Esophagus squamous epithelium (tissue), 5 donors: ENCODE measurements around the gene CRYAB. TPM values are rescaled to one million over a fixed set of nuclear protein-coding genes. Genes with fewer than 3 reads are reported as not detected.

Experiments used
- DNase-seq: peaks from one replicate; lab custom pipeline; 2025; lab: John Stamatoyannopoulos, UW
- H3K27ac ChIP-seq, 4 donors: fragments of 200-600 bp; sonication (generic); one replicate each; pipeline ENCODE4 v1.5.1; 2016 to 2019; ENCODE audit warnings: mild to moderate bottlenecking in 1 of 4
- H3K27me3 ChIP-seq, 4 donors: fragments of 200-600 bp; sonication (generic); 1 replicate in 3 of 4; 2 replicates in 1 of 4; pipeline versions ENCODE4 v1.5.1 to v1.6.0; 2017 to 2021; ENCODE audit warnings: antibody characterized with exemption in 1 of 4
- H3K36me3 ChIP-seq, 3 donors: fragments of 200-600 bp; sonication (generic); one replicate each; pipeline ENCODE4 v1.5.1; 2016 to 2019
- H3K4me1 ChIP-seq, 3 donors: fragments of 200-600 bp; sonication (generic); one replicate each; pipeline ENCODE4 v1.5.1; 2017 to 2019
- H3K4me3 ChIP-seq, 4 donors: fragments of 200-600 bp; sonication (generic); 1 replicate in 3 of 4; 2 replicates in 1 of 4; pipeline ENCODE4 v1.5.1; 2016 to 2019; ENCODE audit warnings: mild to moderate bottlenecking in 2 of 4, moderate library complexity in 1 of 4
- H3K9me3 ChIP-seq, 3 donors: fragments of 200-600 bp; sonication (generic); one replicate each; pipeline ENCODE4 v1.5.1; 2016 to 2019
- POLR2A ChIP-seq, 4 donors: fragments of 450-650 bp; IDR thresholded peaks; one replicate each; pipeline ENCODE4 v1.6.1; 2017; ENCODE audit warnings: antibody characterized with exemption in 4 of 4, mild to moderate bottlenecking in 4 of 4, moderate library complexity in 3 of 4
- WGBS, 2 donors: methylation state at CpG; one replicate each; pipeline ENCODE4 v1.1.5; 2018; 5-methylcytosine and 5-hydroxymethylcytosine counted together
- intact Hi-C: fragments of 100-400 bp; cut with DNase I; formaldehyde crosslinking; loops from one replicate; pipeline ENCODE4 v1.15.0; 2022
- total RNA-seq, 4 donors: library from RNA; depleted of rRNA; stranded (reverse); fragments of >200 nt; gene quantifications; one replicate each; pipeline ENCODE4 v1.1.0, GENCODE V29; 2016
- TF ChIP-seq, protein P1 (sequence below), 6 experiments: fragments of 450-650 bp in 4 of 6; fragments of 200-600 bp in 2 of 6; sonication (generic) in 2 of 6; IDR thresholded peaks; one replicate each; pipeline ENCODE4 v1.5.1; 2016 to 2019; ENCODE audit warnings: antibody characterized with exemption in 6 of 6, mild to moderate bottlenecking in 4 of 6, moderate library complexity in 4 of 6
- donor health status: DM: yes; HTN: yes; CAD: no.

CRYAB gene
- total RNA-seq, 4 donors from 2014 or later, result 22.9 to 85.0 (median 45.2) TPM

DNA sequence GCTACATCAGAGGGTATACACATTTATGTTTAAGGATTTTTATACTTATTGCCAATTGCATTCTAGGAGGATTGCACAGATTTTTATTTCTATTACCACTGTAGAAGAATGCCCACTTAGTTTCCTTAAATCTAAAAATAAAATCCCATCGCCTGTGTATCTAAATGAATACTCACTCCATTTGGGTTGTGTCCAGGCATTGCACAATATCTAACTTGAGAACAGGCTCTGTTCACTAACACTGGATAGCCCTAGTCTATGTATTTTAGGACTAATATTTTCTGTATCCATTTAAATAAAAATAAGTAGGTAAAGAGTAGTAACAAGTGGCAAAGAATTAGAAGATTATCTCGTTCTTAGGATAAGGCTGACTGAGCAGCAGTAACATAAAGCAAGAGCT, 11.2 kb upstream of the CRYAB start:
- Histone ChIP-seq H3K4me1 (peaks cover 27 to 68% (median 35%) of the 10 kb centered on the region in 3 donors), H3K27ac (peak overlapping the region; percentile 64 to 93 (median 86)), H3K9me3 (no peaks in the 10 kb centered on the region), H3K36me3 (no peaks in the 10 kb centered on the region), H3K27me3 (no peaks in the 10 kb centered on the region), H3K4me3 (peak overlapping the region in 1 of 4 donors; percentile 3)
- WGBS, 2 donors, result 4 to 5% methylated on average over 2 of the region's 2 CpGs
- DNase-seq, result no peak
- no peak for TF ChIP-seq POLR2A (IDR thresholded peaks at IDR 0.05)
- TF ChIP-seq, protein P1, sequence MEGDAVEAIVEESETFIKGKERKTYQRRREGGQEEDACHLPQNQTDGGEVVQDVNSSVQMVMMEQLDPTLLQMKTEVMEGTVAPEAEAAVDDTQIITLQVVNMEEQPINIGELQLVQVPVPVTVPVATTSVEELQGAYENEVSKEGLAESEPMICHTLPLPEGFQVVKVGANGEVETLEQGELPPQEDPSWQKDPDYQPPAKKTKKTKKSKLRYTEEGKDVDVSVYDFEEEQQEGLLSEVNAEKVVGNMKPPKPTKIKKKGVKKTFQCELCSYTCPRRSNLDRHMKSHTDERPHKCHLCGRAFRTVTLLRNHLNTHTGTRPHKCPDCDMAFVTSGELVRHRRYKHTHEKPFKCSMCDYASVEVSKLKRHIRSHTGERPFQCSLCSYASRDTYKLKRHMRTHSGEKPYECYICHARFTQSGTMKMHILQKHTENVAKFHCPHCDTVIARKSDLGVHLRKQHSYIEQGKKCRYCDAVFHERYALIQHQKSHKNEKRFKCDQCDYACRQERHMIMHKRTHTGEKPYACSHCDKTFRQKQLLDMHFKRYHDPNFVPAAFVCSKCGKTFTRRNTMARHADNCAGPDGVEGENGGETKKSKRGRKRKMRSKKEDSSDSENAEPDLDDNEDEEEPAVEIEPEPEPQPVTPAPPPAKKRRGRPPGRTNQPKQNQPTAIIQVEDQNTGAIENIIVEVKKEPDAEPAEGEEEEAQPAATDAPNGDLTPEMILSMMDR (IDR thresholded peaks at IDR 0.05), result no peak
- intact Hi-C loops, result loop anchor here (10.0 kb wide), 1 partner anchor 48 kb away; the partner anchor contains the start of genes ALG9, CFAP68 and FDXACB1

DNA sequence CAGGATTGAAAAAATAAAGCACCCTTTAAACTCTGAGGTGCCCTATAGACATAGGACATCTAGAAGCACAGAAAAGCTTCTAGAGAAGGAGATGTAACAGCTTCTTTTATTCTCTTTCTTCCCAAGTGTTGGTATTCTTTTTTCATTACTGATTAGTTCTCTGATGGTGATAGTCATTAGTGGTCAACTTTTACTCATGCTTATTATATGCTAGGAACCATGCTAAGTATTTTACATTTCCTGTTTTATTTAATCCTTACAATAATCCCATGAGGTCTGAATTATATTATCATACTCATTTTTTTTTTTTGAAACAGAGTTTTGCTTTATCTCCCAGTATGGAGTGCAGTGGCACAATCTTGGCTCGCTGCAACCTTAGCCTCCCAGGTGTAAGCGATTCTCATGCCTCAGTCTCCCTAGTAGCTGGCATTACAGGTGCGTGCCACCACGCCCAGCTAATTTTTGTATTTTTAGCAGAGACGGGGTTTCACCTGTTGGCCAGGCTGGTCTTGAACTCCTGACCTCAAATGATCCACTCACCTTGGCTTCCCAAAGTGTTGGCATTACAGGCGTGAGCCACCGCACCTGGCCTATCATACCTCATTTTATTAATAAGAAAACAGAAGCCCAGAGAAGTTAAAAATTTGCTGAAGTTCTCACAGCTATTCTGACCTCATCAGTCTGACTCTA, 10.1 kb upstream of the CRYAB start:
- 87 to 92% methylated on average over 7 of the region's 7 CpGs for WGBS, 2 donors
- Histone ChIP-seq H3K4me1 (peaks cover 22 to 60% (median 31%) of the 10 kb centered on the region in 3 donors), H3K27ac (peak overlapping the region in 1 of 4 donors; percentile 91)

DNA sequence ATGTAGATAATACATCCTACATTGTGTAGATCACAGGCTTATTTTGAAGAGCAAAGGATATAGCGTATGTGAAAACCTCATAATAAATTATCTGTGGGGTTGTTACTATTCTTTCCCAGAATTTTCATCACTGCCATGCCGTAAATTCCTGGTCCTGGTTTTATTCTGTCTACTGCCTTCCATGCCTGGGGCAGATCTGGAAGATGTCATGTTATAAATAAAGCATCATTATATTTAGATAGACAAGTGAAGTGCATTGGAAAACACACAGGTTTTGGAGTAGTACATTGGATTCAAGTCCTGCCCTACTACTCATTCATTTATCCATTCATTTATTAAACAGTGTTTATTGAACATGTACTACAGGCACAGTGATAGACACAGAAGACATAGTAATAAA, 9.3 kb upstream of the CRYAB start:
- Histone ChIP-seq H3K4me1 (peaks cover 15 to 52% (median 26%) of the 10 kb centered on the region in 3 donors), H3K9me3 (no peaks in the 10 kb centered on the region), H3K27me3 (no peaks in the 10 kb centered on the region), H3K27ac (no peak overlapping the region), H3K4me3 (no peak overlapping the region), H3K36me3 (no peaks in the 10 kb centered on the region)
- intact Hi-C loops, result loop anchor here (10.0 kb wide), 1 partner anchor 46 kb away; the partner anchor contains the start of genes ALG9, CFAP68 and FDXACB1
- TF ChIP-seq, protein P1 (IDR thresholded peaks at IDR 0.05), result no peak
- TF ChIP-seq POLR2A (IDR thresholded peaks at IDR 0.05), result no peak
- 48 to 66% methylated on average over 2 of the region's 2 CpGs for WGBS, 2 donors
- no peak for DNase-seq

More for the DNA sequence above, 10.1 kb upstream of the CRYAB start:
- TF ChIP-seq, protein P1 (IDR thresholded peaks at IDR 0.05), result no peak
- no peak for TF ChIP-seq POLR2A (IDR thresholded peaks at IDR 0.05)
- Histone ChIP-seq H3K9me3 (no peaks in the 10 kb centered on the region), H3K4me3 (no peak overlapping the region), H3K36me3 (no peaks in the 10 kb centered on the region), H3K27me3 (no peaks in the 10 kb centered on the region)
- DNase-seq, result no peak
- intact Hi-C loops, result loop anchor here (10.0 kb wide), 1 partner anchor 47 kb away; the partner anchor contains the start of genes ALG9, CFAP68 and FDXACB1

DNA sequence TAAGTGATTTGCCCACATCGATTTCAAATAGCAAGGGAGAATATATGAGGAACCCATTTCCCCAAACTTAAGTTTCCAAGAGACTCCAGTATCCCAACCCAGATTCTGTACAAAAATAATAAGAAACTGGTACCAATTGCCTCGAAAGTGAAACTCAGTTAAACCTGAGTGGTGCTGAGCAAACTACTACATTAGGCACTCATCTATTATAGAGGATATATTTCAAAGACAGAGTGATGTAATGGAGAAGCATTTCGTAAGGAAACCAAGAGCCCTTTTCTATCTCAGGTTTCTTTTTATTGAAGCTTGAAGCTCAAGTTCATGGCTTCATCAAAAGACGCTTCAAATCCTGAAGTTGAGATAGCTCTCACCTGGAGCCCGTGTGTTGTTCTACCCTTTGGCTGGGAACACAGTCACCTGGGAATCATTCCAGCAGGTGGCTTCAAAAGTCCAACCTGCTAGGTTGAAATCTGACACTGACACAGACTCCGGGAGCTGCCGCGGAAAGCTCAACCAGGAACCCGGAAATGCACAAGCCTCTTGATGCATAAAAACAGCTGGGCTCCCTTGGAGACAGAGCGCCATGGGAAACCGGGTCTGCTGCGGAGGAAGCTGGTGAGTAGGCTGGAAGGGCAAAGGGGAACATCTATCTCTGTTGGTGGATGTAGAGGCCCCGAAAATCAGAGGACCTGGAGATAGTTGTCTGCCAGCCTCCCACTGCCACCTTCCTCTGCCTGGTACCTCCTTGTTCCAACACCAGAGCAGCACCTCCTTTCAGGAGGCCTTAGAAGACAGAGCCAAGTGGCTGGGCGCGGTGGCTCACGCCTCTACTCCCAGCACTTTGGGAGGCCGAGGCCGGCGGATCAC, 7.1 kb upstream of the CRYAB start, which contains the start of gene C11orf52:
TSS of gene C11orf52 (plus strand) at position 524 of the 867 bp plus-strand sequence. CDS start at position 584, 60 bp downstream.
- no peak for DNase-seq
- intact Hi-C loops, result no loop called here
- H3K36me3 ChIP-seq, result no peaks in the 10 kb centered on the region
- peaks cover 14 to 46% (median 17%) of the 10 kb centered on the region in 3 donors for H3K4me1 ChIP-seq
- no peaks in the 10 kb centered on the region for H3K27me3 ChIP-seq
- peak within 1 kb of the TSS; percentile 75 to 85 (median 80) for H3K27ac ChIP-seq
- peak within 1 kb of the TSS in 3 of 4 donors; percentile 29 to 53 (median 32) for H3K4me3 ChIP-seq
- WGBS, 2 donors, result 41 to 62% methylated on average over 7 to 17 of the region's 19 CpGs
- no peaks in the 10 kb centered on the region for H3K9me3 ChIP-seq
- TF ChIP-seq, protein P1 (IDR thresholded peaks at IDR 0.05), result peak in 1 of 6 experiments; percentile 9
- TF ChIP-seq POLR2A (IDR thresholded peaks at IDR 0.05), result no peak
